HCT116 (cell line): ENCODE measurements around the gene MRAS.

Source experiments
- CEBPB ChIP-seq: IDR thresholded peaks from 2 replicates; pipeline ENCODE4 v1.6.1; 2012; ENCODE audit warnings: low read depth
- CTCF ChIP-seq, 3 experiments: fragments of 200-600 bp in 1 of 3; sonication (generic) in 1 of 3; IDR thresholded peaks in 2 of 3; conservative IDR thresholded peaks in 1 of 3; 2 replicates each; pipeline ENCODE4 v1.5.1; 2012 to 2017; ENCODE audit warnings: low read depth in 2 of 3, low read length in 2 of 3, antibody characterized with exemption in 1 of 3, borderline replicate concordance in 1 of 3, control low read depth in 1 of 3, mild to moderate bottlenecking in 1 of 3, mixed read lengths in 1 of 3, mixed run types in 1 of 3, moderate library complexity in 1 of 3; ENCODE audit not compliant: insufficient read depth in 1 of 3
- ELF1 ChIP-seq: IDR thresholded peaks from 2 replicates; pipeline ENCODE4 v1.6.1; 2012; ENCODE audit warnings: low read depth, borderline replicate concordance
- FOSL1 ChIP-seq: IDR thresholded peaks from 2 replicates; pipeline ENCODE4 v1.6.1; 2012; ENCODE audit warnings: low read depth
- JUND ChIP-seq: IDR thresholded peaks from 2 replicates; pipeline ENCODE4 v1.6.1; 2012
- POLR2A ChIP-seq: IDR thresholded peaks from 2 replicates; pipeline ENCODE4 v1.7.0; 2011; ENCODE audit warnings: borderline replicate concordance; ENCODE audit not compliant: insufficient read depth, insufficient read length; ENCODE audit errors: extremely low read depth
- POLR2AphosphoS5 ChIP-seq: IDR thresholded peaks from 2 replicates; pipeline ENCODE4 v1.6.1; 2011; ENCODE audit warnings: mild to moderate bottlenecking, low read depth, low read length, moderate library complexity
- SP1 ChIP-seq: IDR thresholded peaks from 2 replicates; pipeline ENCODE4 v1.6.1; 2012; ENCODE audit warnings: low read depth
- TF ChIP-seq, protein P1 (sequence below): IDR thresholded peaks from 2 replicates; pipeline ENCODE4 v1.6.1; 2012

DNA sequence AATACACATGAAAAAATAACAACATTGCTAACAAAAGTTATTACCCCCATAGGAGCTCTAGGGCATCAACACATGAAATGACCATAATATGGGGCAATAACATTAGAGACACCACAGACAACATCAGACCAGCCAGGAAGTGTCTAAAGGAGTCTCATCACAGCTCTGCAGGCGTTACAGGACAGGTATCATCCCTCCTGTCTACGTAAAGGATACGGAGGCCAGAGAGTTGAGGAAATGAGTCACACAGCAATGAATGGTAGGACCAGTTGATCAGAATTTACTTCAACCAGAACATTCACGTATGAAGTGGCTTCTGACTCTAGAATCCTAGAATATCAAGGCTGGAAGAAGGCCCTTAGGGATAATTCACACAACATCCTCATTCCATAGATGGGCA lies 20.5 kb upstream of the MRAS start:
- no peak for TF ChIP-seq CTCF (IDR thresholded peaks at IDR 0.05 in 2 of 3, conservative IDR thresholded peaks at IDR 0.05 in 1 of 3; ENCODE audit: borderline replicate concordance in 1 of 3, insufficient read depth in 1 of 3, low read depth in 2 of 3, low read length in 2 of 3)
- TF ChIP-seq FOSL1: no peak
- TF ChIP-seq POLR2A: no peak
- no peak for TF ChIP-seq CEBPB
- TF ChIP-seq JUND: no peak
- TF ChIP-seq ELF1: no peak
- no peak for TF ChIP-seq POLR2AphosphoS5
- no peak for TF ChIP-seq SP1
- TF ChIP-seq, protein P1, sequence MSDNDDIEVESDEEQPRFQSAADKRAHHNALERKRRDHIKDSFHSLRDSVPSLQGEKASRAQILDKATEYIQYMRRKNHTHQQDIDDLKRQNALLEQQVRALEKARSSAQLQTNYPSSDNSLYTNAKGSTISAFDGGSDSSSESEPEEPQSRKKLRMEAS: no peak
